ENCODE results near the gene TMPRSS3. TPM values are rescaled to one million over a fixed set of nuclear protein-coding genes. Genes with fewer than 3 reads are reported as not detected.

TMPRSS3 gene
- total RNA-seq, 2 experiments from 2014 or later = 123 to 134 TPM

GRCh38 chr21:42388740-42389448, 7.0 kb downstream of the TMPRSS3 start:
- H3K27ac Mint-ChIP-seq = no peak overlapping the region
- no peaks in the 10 kb centered on the region for H3K27me3 Mint-ChIP-seq
- peaks cover 90% of the 10 kb centered on the region for H3K36me3 Mint-ChIP-seq (ENCODE audit: low read depth)
- H3K4me1 Mint-ChIP-seq (ENCODE audit: low read depth) = peaks cover 80% of the 10 kb centered on the region
- no peaks in the 10 kb centered on the region for H3K9me3 Mint-ChIP-seq
- ATAC-seq (no peak), DNase-seq (no peak)
- intact Hi-C loops (cut with micrococcal nuclease) = no loop called here
- POLR2A ChIA-PET = interaction anchor here (0.9 to 2.8 kb wide), 4 partner anchors 10 to 37 kb away, joined by 3 to 8 read pairs (median 4); no protein-coding TSS in a partner anchor
- TF ChIP-seq, protein P1, sequence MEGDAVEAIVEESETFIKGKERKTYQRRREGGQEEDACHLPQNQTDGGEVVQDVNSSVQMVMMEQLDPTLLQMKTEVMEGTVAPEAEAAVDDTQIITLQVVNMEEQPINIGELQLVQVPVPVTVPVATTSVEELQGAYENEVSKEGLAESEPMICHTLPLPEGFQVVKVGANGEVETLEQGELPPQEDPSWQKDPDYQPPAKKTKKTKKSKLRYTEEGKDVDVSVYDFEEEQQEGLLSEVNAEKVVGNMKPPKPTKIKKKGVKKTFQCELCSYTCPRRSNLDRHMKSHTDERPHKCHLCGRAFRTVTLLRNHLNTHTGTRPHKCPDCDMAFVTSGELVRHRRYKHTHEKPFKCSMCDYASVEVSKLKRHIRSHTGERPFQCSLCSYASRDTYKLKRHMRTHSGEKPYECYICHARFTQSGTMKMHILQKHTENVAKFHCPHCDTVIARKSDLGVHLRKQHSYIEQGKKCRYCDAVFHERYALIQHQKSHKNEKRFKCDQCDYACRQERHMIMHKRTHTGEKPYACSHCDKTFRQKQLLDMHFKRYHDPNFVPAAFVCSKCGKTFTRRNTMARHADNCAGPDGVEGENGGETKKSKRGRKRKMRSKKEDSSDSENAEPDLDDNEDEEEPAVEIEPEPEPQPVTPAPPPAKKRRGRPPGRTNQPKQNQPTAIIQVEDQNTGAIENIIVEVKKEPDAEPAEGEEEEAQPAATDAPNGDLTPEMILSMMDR (IDR thresholded peaks at IDR 0.05) = no peak
- CTCF ChIA-PET = interaction anchor here (0.8 to 1.2 kb wide), 3 partner anchors 10 to 62 kb away, joined by 3 to 5 read pairs (median 3); no protein-coding TSS in a partner anchor
- no peak overlapping the region for H3K4me3 Mint-ChIP-seq

DNA sequence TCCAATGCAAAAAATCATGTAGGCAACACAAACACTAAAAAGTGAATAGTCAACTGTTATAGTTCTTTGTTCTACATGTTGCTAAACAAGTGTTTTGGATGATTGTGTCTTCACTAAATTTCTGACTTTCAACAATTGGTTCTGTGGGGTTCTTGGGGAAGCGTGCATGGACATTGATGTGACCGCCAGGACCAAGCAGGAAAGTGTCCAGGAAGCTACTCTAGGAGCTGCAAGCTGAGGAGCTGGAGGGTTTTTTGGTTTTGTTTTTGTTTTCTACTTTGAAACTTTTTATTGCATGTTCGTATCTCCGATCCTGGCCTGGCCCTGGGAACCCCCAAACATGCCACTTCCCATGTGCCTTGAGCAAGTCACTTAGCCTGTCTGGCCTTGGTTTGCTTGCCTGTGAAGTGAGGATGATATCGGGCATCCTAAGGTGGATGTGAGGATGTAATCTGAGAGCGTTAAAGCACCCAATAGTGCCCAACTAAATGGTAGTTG, 8.0 kb downstream of the TMPRSS3 start:
- Mint-ChIP-seq H3K27ac (no peak overlapping the region), H3K4me1 (ENCODE audit: low read depth) (peaks cover 71% of the 10 kb centered on the region), H3K9me3 (no peaks in the 10 kb centered on the region), H3K27me3 (no peaks in the 10 kb centered on the region), H3K4me3 (no peak overlapping the region), H3K36me3 (ENCODE audit: low read depth) (peaks cover 95% of the 10 kb centered on the region)
- POLR2A ChIA-PET = interaction anchor here (1.1 to 2.8 kb wide), 3 partner anchors 11 to 38 kb away, joined by 3 to 8 read pairs (median 3); no protein-coding TSS in a partner anchor
- intact Hi-C loops (cut with micrococcal nuclease) = no loop called here
- TF ChIP-seq, protein P1 (IDR thresholded peaks at IDR 0.05) = no peak
- no peak for DNase-seq
- ATAC-seq = no peak
- CTCF ChIA-PET = interaction anchor here (1.2 kb wide), 1 partner anchor 11 kb away, joined by 3 read pairs; no protein-coding TSS in a partner anchor

DNA sequence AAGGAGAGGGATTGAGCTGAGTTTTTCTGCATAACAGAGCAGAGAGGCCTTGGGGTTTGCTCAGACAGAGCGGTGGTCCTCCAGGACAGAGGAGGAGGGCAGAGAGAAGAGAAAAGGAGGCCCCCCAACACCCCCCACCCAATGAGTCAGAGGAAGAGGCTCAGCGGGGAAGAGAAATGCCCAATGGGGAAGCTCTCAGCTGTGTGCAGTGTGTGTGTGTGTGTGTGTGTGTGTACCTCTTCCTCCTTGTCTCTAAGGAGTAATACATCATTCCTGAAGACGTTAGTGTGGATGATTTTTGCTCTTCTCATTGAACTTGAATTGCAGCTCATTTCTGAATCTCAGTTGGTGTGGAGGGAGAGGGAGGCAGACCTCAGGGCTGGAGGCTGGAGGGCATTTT, 8.7 kb downstream of the TMPRSS3 start:
- peaks cover 95% of the 10 kb centered on the region for H3K36me3 Mint-ChIP-seq (ENCODE audit: low read depth)
- H3K27ac Mint-ChIP-seq = no peak overlapping the region

DNA sequence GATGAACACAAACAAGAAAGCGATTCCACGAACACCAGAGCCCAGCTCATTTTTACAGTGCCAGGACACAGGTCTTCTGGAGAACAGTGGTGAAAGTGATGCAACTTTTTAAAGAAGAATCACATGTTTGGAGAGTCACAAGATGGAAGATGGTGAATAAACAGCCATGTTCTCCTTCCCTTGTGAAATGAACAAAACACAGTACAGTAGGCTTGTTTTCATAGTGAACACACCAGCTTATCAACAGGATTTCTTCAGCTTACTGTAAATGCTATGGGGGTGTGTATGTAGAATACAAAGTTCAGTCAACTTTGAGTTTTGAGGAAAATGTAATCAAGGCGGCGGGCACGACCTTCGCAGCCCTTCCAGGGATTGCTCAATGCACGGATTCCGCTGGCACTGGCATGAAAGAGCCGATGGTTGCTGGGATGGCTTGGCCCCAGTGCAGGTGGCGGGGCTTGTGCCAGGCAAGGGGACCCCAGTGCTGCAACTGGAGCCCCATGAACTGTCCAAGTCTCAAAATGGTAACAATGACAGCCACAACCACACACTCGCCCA, 9.7 kb downstream of the TMPRSS3 start:
- intact Hi-C loops (cut with micrococcal nuclease) = no loop called here

More for the DNA sequence above, 8.7 kb downstream of the TMPRSS3 start:
- Mint-ChIP-seq H3K27me3 (no peaks in the 10 kb centered on the region), H3K9me3 (peaks cover 6% of the 10 kb centered on the region), H3K4me3 (no peak overlapping the region), H3K4me1 (ENCODE audit: low read depth) (peaks cover 64% of the 10 kb centered on the region)
- no peak for DNase-seq
- CTCF ChIA-PET = no interaction called here
- intact Hi-C loops (cut with micrococcal nuclease) = no loop called here
- TF ChIP-seq, protein P1 (IDR thresholded peaks at IDR 0.05) = no peak
- ATAC-seq = no peak
- POLR2A ChIA-PET = interaction anchor here (1.0 to 2.8 kb wide), 2 partner anchors 10 to 12 kb away, joined by 5 to 8 read pairs; no protein-coding TSS in a partner anchor

More for the DNA sequence above, 9.7 kb downstream of the TMPRSS3 start:
- ATAC-seq (no peak), DNase-seq (no peak)
- Mint-ChIP-seq H3K27ac (no peak overlapping the region), H3K4me3 (no peak overlapping the region), H3K36me3 (ENCODE audit: low read depth) (peaks cover 95% of the 10 kb centered on the region), H3K4me1 (ENCODE audit: low read depth) (peaks cover 56% of the 10 kb centered on the region), H3K9me3 (peaks cover 6% of the 10 kb centered on the region), H3K27me3 (no peaks in the 10 kb centered on the region)
- TF ChIP-seq, protein P1 (IDR thresholded peaks at IDR 0.05) = no peak
- ChIA-PET CTCF (no interaction called here), POLR2A (interaction anchor here (1.3 kb wide), 1 partner anchor 19 kb away, joined by 5 read pairs; no protein-coding TSS in a partner anchor)
